Fibroblast of skin of left biceps (primary cell): Measurements from ENCODE around the gene AGBL3.
A peak's percentile ranks its signal among the peaks of the same experiment; 100 is the strongest.

Experiments used
- DNase-seq, 2 experiments: peaks; one replicate each; pipeline ENCODE4 v3.0.0-alpha.2; 2013; ENCODE audit warnings: low read depth in 2 of 2

Gene AGBL3

GRCh38 chr7:134986363-134987251 lies at the start of gene AGBL3:
Gene AGBL3 (plus strand): TSS chr7:134986508. CDS start chr7:134987934, 1,426 bp downstream.
- peak; percentile 90 for DNase-seq

DNA sequence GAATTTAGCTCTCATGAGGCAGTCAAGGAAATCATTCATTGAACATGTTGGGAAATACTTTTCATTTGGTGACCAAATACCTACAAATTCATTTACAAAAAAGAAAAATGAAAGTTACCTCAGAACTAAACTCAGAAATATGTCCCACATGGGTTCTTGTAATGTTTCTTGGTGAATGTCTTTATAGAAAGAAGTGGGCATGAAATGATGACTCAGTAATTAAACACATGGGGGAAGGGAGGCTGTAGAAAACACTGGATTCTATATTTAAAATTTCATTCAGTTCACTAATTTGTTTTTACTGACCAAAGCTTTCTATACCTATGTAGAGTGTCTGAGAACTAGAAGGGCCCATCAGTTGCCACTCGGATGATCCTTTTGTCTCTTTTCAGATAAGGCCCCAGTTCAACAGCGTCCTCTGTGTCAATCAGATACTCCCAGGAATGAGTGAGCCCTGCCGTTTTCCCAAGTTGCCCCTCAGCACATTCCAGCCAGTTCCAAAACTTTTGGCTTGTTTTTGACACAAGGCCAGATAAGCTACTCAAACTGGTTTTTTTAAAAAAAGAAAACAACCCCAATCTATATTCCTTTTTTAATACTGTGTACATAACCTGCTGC lies 49.3 kb upstream of the AGBL3 start:
- no peak for DNase-seq

DNA sequence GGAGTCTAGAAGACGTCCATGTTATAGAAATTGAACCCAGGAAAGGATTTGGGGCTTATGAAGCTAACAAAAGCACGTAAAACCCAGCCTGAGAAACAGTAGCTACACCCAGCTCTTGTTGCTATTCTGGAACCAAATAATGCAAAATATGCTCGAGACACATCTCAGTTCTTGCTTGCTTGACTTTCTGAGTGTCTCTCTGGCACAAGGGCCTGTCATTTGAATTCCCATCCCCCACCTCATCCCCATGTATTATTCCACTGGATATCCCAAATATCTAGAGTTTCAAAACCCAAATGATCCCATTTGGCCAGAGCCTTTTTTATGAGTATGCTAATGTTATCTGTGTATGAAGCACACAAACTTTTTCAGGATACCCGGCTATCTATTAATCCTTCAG lies 48.2 kb upstream of the AGBL3 start:
- no peak for DNase-seq

DNA sequence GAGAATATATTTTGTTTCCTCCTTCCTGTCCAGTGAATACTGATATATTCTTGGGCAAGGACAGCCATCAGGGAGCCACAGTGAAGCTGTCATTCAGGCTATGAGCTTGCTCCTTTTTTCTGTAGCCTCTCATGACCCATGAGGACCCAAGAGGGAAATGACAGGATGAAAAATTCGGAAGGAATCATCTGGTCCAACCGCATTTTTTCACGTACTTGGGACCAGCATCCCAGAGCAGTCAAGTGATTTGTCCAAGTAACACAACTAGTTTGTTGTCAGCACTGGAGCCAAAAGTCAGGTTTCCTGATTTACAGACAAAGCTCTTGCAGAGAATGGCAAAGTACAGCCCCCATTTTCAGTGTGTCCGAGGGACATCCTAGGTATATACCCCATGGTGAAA lies 47.2 kb upstream of the AGBL3 start:
- no peak for DNase-seq

GRCh38 chr7:134940729-134941128 lies 45.6 kb upstream of the AGBL3 start:
- DNase-seq, result no peak

DNA sequence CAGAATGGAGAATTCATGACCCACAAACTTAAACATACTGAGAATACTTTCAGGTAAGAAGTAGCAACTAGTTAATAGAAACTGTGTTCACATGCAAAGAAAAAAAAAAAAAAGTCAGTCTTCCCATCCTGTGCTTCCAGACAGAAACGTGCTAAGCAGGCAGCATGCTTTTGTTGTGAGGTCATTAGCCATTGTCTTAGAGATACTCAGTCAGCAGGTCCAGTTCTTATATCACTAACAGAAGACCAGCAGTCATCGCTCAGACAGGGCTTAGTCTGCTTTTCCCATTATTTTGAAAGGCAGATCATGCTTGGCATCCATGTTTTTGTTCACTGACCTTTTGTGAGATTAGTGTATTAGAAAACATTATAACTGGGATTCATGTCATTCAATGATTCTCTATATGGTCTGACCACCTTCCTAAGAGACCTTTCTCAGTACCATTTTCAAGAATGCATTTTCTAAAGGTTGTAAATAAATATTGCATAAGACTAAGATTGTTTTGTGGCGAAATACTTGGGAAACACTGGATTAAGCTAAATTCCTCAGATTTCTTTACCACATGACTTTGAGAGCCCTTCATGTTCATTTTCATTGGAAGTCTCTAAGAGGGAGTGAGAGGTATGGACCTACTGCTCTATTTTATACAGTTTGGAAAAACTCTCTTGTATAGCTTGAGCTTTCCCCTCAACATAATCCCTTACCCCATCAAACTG lies 45.0 kb upstream of the AGBL3 start:
- peak; percentile 69 to 72 for DNase-seq

DNA sequence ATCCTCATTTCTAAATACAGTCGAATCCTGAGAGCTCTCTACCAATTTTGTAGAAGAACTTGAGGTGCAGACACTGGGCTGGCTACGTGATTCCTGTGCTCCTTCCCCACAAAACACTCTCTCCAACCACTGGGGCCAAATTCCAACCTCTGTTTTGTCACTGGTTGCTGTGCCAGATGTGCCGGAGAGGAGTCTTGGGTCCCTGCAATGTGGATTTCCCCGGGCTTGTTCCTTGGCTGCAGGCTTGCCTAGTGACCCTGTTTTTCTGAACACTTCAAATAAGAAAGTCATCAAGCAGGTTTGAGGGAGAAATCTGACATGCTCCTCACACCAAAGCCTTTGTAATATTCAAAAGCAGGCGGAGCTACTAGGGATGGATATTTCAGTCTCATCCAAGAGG lies 44.4 kb upstream of the AGBL3 start:
- DNase-seq, result no peak

DNA sequence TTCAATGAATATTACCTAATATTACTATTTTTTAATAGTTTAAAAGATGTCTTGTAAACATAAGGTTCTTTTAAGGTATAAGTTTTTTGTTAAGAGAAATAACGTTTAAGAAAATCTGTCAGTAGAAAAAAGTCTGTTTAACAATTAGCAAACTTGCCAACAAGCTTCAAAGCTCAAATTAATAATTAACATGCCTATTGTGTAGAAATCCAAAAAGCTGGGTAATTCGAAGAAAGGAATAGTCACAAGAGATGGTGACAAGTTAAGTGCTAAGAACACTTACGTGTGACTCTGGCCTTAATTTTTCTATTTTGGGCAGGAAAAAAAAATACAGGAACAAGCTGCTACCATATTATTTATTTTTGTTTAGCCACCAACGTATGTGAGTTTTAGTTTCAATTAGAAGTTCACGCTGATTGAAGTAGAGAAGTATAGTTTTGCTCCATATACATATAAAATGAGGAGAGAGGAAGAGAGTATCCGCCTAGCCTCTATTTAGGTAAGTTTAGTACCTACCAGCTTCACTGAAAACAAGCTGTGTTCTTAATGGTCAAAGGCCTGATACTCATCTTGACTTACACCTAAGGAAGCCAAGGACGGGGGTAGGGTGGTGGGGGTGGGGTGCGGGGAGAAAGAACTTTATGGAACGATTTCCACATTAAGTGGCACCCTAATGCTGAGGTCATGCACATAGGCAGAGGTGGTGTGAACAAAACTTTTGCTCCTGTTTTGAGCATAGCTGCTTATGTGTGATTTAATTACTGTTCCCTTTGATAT lies 43.4 kb upstream of the AGBL3 start:
- DNase-seq, result no peak

- no peak for DNase-seq
Measured at GRCh38 chr7:134943785-134944400, 42.4 kb upstream of the AGBL3 start.

DNA sequence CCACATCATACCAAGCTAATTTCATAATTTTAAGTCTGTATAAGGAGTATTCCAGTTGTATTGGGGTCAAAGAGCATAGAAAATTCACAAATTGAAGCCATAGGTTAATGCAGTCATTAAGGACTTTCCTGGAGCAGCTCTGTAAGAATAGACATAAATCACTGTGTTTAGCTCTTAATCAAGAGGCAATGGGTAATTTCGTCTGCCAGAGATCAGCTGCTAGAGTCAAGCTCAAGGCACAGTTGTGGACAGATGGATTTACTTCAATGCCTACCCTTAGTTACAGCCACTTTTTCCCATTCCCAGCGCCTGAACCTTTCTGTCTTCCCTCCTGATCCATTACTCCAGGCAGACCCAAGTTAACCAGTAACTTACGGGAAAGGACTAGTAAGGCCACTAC lies 40.6 kb upstream of the AGBL3 start:
- DNase-seq, result no peak

DNA sequence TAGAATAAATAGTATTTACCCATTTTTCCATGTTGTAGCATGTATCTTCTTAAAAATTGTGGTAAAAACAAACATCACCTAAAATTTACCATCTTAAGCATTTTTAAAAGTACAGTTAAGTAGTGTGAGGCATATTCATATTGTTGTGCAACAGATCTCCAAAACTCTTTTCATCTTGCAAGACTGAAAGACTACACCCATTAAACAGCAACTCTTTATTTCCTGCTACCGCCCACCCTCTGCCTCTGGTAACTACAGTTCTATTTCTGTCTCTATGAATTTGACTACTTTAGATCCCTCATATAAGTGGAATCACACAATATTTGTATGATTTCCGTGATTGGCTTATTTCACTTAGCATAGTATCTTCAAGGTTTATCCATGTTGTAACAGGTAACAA lies 40.0 kb upstream of the AGBL3 start:
- no peak for DNase-seq

GRCh38 chr7:134947329-134947728 lies 39.0 kb upstream of the AGBL3 start:
- no peak for DNase-seq

- no peak for DNase-seq
Measured at GRCh38 chr7:134947831-134948230, 38.5 kb upstream of the AGBL3 start.

- no peak for DNase-seq
Measured at GRCh38 chr7:134948246-134948645, 38.1 kb upstream of the AGBL3 start.

- no peak for DNase-seq
Measured at GRCh38 chr7:134948736-134949135, 37.6 kb upstream of the AGBL3 start.

GRCh38 chr7:134949171-134949570 lies 37.1 kb upstream of the AGBL3 start:
- DNase-seq, result no peak

DNA sequence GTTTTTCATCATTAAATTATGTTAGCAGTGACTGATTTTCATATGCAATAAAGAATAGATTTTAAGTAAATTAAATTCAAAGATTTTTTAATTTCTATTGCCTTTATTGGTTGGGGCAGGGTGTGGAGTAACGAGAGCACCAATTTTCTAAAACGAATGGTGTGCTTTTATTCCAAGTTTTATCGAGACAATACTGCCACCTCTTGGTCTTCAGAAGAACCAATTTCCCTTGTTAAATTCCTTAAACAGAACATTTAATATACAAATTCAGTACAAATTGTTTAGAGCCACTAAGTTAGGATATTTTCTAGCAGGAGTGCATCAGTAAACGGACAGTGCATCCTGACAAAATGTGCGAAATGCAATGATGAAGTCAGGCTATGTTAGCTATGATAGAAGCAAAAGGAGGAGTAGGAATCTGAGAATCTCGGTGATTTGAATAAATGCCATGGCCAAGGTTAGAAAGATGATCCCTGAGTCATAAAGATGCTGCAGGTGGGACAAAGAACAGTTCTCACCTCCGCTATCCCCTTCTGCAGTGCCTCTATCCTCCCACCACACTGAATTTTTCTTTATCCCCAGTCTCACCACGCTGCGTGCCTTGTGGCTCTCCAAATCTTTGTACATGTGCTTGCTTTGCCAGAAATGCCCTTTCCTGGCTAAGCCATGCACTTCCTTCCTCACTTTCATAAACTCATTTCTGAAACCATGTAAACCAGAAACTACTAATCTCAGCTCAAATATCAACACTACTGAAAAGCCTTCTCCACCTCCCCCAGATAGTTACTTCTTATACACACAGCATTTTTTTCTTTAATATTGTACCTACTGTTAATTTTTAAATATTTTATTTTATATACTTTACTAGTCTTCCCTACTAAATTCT lies 31.9 kb upstream of the AGBL3 start:
- no peak for DNase-seq

DNA sequence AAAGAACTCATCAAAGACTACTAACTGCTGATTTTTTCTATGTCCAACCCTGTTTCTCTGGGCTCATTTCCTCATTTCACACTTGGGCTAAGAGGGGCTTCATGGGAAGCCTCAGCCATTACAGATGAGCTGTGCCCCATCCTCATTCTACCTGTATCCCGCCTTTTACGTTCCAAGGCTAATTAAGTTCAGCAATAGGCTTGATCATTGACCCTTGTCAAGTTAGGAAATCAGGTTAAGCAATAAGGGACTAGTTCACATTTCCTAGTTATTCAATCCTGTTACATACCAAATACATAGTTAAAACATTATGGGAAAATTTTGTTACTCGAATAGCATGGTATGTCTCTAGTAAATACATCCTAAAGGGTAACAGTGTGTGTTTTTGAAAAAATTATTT lies 29.3 kb upstream of the AGBL3 start:
- DNase-seq, result no peak

DNA sequence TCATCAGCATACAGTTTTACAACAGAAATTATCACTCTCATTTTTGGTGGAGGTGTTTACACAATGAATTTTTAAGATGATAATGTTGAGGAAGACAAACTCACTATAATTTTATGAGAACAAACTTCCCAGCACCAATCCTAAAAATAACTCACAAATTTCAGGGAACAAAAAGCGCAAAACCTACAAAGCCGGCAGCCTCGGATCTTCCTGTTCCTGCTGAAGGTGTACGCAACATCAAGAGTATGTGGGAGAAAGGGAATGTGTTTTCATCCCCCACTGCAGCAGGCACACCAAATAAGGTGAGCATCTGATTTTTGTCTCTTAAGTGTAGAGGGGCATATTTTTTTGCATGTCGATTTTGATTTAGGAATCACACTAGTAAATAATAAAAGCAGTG lies 26.5 kb upstream of the AGBL3 start:
- no peak for DNase-seq

- DNase-seq, result no peak
Measured at GRCh38 chr7:134962270-134962780, 24.0 kb upstream of the AGBL3 start.
